Suprapubic skin (tissue), 4 donors: ENCODE data around the gene KRTAP4-11. TPM values are rescaled to one million over a fixed set of nuclear protein-coding genes. Genes with fewer than 3 reads are reported as not detected.
"Not testable (repeated sequence)": the region's sequence is repeated elsewhere in the genome, so short reads cannot be mapped to it uniquely, and the experiment has no call there.

Experiments used
- DNase-seq, 2 donors: peaks; one replicate each; pipeline ENCODE4 v3.0.0-alpha.2; 2019; ENCODE audit warnings: low spot score in 2 of 2
- H3K27ac ChIP-seq: fragments of 200-600 bp; sonication (generic); one replicate; pipeline ENCODE4 v1.5.1; 2019
- H3K27me3 ChIP-seq: fragments of 200-600 bp; sonication (generic); one replicate; pipeline ENCODE4 v1.5.1; 2019
- H3K36me3 ChIP-seq: fragments of 200-600 bp; sonication (generic); one replicate; pipeline ENCODE4 v1.5.1; 2019
- H3K4me1 ChIP-seq: fragments of 200-600 bp; sonication (generic); one replicate; pipeline ENCODE4 v1.5.1; 2019
- H3K4me3 ChIP-seq: fragments of 200-600 bp; sonication (generic); one replicate; pipeline ENCODE4 v1.5.1; 2019; ENCODE audit warnings: mild to moderate bottlenecking
- H3K9me3 ChIP-seq: fragments of 200-600 bp; sonication (generic); one replicate; pipeline ENCODE4 v1.5.1; 2019
- EP300 ChIP-seq: sonication (generic); formaldehyde crosslinking; IDR thresholded peaks from one replicate; pipeline ENCODE4 v1.6.1; 2017; ENCODE audit warnings: antibody characterized with exemption
- POLR2A ChIP-seq, 2 donors: fragments of 450-650 bp; IDR thresholded peaks; one replicate each; pipeline ENCODE4 v1.6.1; 2017; ENCODE audit warnings: antibody characterized with exemption in 2 of 2, mild to moderate bottlenecking in 2 of 2, moderate library complexity in 2 of 2
- POLR2AphosphoS5 ChIP-seq, 3 donors: sonication (generic); formaldehyde crosslinking; IDR thresholded peaks; one replicate each; pipeline ENCODE4 v1.6.1; 2017; ENCODE audit warnings: antibody characterized with exemption in 3 of 3
- WGBS: methylation state at CpG from one replicate; pipeline ENCODE4 v1.1.5; 2018; 5-methylcytosine and 5-hydroxymethylcytosine counted together
- total RNA-seq, 4 donors: library from RNA; depleted of rRNA; stranded (reverse); fragments of >200 nt; gene quantifications; one replicate each; pipeline ENCODE4 v1.1.0, GENCODE V29; 2016
- TF ChIP-seq, protein P1 (sequence below), 2 donors: fragments of 200-600 bp in 1 of 2; fragments of 450-650 bp in 1 of 2; sonication (generic) in 1 of 2; IDR thresholded peaks; one replicate each; pipeline ENCODE4 v1.5.1; 2016 to 2019; ENCODE audit warnings: antibody characterized with exemption in 2 of 2, mild to moderate bottlenecking in 1 of 2, moderate library complexity in 1 of 2

KRTAP4-11 gene
- total RNA-seq, 4 donors from 2014 or later: 4.3 to 23.4 (median 5.6) TPM; not detected in 1

GRCh38 chr17:41131979-41132378 lies 13.8 kb upstream of the KRTAP4-11 start:
- no peak for DNase-seq
- no peak overlapping the region for H3K4me3 ChIP-seq
- no peak overlapping the region for H3K27ac ChIP-seq
- no peaks in the 10 kb centered on the region for H3K36me3 ChIP-seq
- TF ChIP-seq EP300 (no peak), POLR2A (IDR thresholded peaks at IDR 0.05) (no peak), POLR2AphosphoS5 (IDR thresholded peaks at IDR 0.05) (no peak)
- TF ChIP-seq, protein P1, sequence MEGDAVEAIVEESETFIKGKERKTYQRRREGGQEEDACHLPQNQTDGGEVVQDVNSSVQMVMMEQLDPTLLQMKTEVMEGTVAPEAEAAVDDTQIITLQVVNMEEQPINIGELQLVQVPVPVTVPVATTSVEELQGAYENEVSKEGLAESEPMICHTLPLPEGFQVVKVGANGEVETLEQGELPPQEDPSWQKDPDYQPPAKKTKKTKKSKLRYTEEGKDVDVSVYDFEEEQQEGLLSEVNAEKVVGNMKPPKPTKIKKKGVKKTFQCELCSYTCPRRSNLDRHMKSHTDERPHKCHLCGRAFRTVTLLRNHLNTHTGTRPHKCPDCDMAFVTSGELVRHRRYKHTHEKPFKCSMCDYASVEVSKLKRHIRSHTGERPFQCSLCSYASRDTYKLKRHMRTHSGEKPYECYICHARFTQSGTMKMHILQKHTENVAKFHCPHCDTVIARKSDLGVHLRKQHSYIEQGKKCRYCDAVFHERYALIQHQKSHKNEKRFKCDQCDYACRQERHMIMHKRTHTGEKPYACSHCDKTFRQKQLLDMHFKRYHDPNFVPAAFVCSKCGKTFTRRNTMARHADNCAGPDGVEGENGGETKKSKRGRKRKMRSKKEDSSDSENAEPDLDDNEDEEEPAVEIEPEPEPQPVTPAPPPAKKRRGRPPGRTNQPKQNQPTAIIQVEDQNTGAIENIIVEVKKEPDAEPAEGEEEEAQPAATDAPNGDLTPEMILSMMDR (IDR thresholded peaks at IDR 0.05): no peak
- no peaks in the 10 kb centered on the region for H3K27me3 ChIP-seq
- 84% methylated on average over 3 of the region's 3 CpGs for WGBS
- H3K4me1 ChIP-seq: no peaks in the 10 kb centered on the region
- H3K9me3 ChIP-seq: no peaks in the 10 kb centered on the region

GRCh38 chr17:41127371-41127770 lies 9.2 kb upstream of the KRTAP4-11 start:
- Histone ChIP-seq H3K27me3 (no peaks in the 10 kb centered on the region), H3K9me3 (no peaks in the 10 kb centered on the region), H3K36me3 (no peaks in the 10 kb centered on the region), H3K4me3 (no peak overlapping the region), H3K27ac (no peak overlapping the region), H3K4me1 (no peaks in the 10 kb centered on the region)
- TF ChIP-seq POLR2AphosphoS5 (IDR thresholded peaks at IDR 0.05) (no peak), EP300 (no peak), POLR2A (IDR thresholded peaks at IDR 0.05) (no peak)
- TF ChIP-seq, protein P1 (IDR thresholded peaks at IDR 0.05): no peak
- 34% methylated on average over 1 of the region's 1 CpG for WGBS
- no peak for DNase-seq

DNA sequence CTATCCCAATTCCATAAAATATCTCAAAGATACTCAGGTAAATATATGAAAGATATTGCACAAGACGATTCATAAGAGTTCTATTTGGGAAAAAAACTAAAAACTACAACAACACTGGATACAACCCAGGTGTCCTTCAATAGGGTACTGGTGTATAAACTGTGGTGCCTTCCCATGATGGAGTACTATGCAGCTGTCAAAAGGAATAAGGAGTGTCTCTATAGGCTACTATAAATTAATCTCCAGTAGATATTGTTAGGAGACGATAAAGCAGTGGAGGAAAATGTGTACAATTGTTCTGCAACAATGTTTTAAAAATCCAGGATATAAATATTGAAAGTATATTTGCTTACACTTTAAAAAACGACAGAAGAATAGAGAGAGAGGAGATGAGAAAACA lies 8.2 kb upstream of the KRTAP4-11 start:
- 87% methylated on average over 3 of the region's 3 CpGs for WGBS

GRCh38 chr17:41125064-41125463 lies 6.9 kb upstream of the KRTAP4-11 start:
- Histone ChIP-seq H3K4me3 (no peak overlapping the region), H3K9me3 (no peaks in the 10 kb centered on the region), H3K36me3 (no peaks in the 10 kb centered on the region), H3K4me1 (no peaks in the 10 kb centered on the region), H3K27ac (no peak overlapping the region), H3K27me3 (no peaks in the 10 kb centered on the region)
- 98% methylated on average over 2 of the region's 2 CpGs for WGBS
- TF ChIP-seq POLR2A (IDR thresholded peaks at IDR 0.05): no peak
- TF ChIP-seq POLR2AphosphoS5 (IDR thresholded peaks at IDR 0.05): no peak
- TF ChIP-seq, protein P1 (IDR thresholded peaks at IDR 0.05): no peak
- TF ChIP-seq EP300: no peak
- DNase-seq: no peak

More for the DNA sequence above, 8.2 kb upstream of the KRTAP4-11 start:
- no peak overlapping the region for H3K4me3 ChIP-seq
- no peaks in the 10 kb centered on the region for H3K4me1 ChIP-seq
- H3K27me3 ChIP-seq: no peaks in the 10 kb centered on the region
- H3K27ac ChIP-seq: no peak overlapping the region
- TF ChIP-seq, protein P1 (IDR thresholded peaks at IDR 0.05): no peak
- TF ChIP-seq EP300 (no peak), POLR2A (IDR thresholded peaks at IDR 0.05) (no peak), POLR2AphosphoS5 (IDR thresholded peaks at IDR 0.05) (no peak)
- no peaks in the 10 kb centered on the region for H3K36me3 ChIP-seq
- no peak for DNase-seq
- H3K9me3 ChIP-seq: no peaks in the 10 kb centered on the region

DNA sequence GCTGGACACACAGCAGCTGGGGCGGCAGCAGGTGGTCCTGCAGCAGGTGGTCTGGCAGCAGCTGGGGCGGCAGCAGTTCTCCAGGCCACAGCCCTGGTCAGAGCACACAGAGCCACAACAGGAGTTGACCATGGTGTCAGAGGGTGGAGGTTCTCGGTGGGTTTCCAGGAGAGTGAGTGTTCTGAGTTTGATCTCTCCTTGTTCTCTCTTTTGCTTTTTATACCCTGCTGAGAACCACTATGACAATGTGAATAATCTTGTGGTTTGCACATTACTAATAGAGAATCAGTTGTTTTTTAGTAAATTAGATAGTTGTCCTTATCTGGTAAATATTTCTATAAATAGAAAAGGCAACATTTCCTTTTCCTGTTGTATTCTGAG lies 5.8 kb upstream of the KRTAP4-11 start, which contains the start of gene KRTAP4-12:
Gene KRTAP4-12 (minus strand): TSS at position 192 of the 381 bp plus-strand sequence. CDS start 60 bp downstream, at position 132.
- not testable (repeated sequence) for H3K9me3 ChIP-seq, DNase-seq
- WGBS: 100% methylated on average over 1 of the region's 3 CpGs

GRCh38 chr17:41123292-41123990 lies 5.3 kb upstream of the KRTAP4-11 start:
- H3K4me1 ChIP-seq, DNase-seq, H3K4me3 ChIP-seq, H3K27me3 ChIP-seq, H3K9me3 ChIP-seq, H3K36me3 ChIP-seq, H3K27ac ChIP-seq: not testable (repeated sequence)
- 86% methylated on average over 10 of the region's 12 CpGs for WGBS

More for the DNA sequence above, 5.8 kb upstream of the KRTAP4-11 start, which contains the start of gene KRTAP4-12:
- not testable (repeated sequence) for H3K27ac ChIP-seq, H3K4me1 ChIP-seq, H3K27me3 ChIP-seq, H3K36me3 ChIP-seq, H3K4me3 ChIP-seq
